ENCODE measurements around the gene CD28. TPM values are rescaled to one million over a fixed set of nuclear protein-coding genes. Genes with fewer than 3 reads are reported as not detected.
A peak's percentile ranks its signal among the peaks of the same experiment; 100 is the strongest.

Gene CD28
- total RNA-seq, 1 experiment from 2014 or later, result not detected

- Mint-ChIP-seq H3K4me3 (ENCODE audit: unreplicated experiment) (no peak overlapping the region), H3K36me3 (ENCODE audit: insufficient read depth, unreplicated experiment) (no peaks in the 10 kb centered on the region), H3K27ac (ENCODE audit: low read depth, unreplicated experiment) (peak overlapping the region; percentile 11), H3K27me3 (ENCODE audit: insufficient read depth, unreplicated experiment) (no peaks in the 10 kb centered on the region), H3K4me1 (ENCODE audit: insufficient read depth, unreplicated experiment) (peaks cover 18% of the 10 kb centered on the region), H3K9me3 (ENCODE audit: unreplicated experiment) (peaks cover 7% of the 10 kb centered on the region)
- POLR2A ChIA-PET, result interaction anchor here (0.9 to 2.4 kb wide), 2 partner anchors 9 to 10 kb away, joined by 3 to 5 read pairs; no protein-coding TSS in a partner anchor
- no peak for DNase-seq (ENCODE audit: unreplicated experiment)
- intact Hi-C loops (cut with micrococcal nuclease), result no loop called here
- TF ChIP-seq, protein P1, sequence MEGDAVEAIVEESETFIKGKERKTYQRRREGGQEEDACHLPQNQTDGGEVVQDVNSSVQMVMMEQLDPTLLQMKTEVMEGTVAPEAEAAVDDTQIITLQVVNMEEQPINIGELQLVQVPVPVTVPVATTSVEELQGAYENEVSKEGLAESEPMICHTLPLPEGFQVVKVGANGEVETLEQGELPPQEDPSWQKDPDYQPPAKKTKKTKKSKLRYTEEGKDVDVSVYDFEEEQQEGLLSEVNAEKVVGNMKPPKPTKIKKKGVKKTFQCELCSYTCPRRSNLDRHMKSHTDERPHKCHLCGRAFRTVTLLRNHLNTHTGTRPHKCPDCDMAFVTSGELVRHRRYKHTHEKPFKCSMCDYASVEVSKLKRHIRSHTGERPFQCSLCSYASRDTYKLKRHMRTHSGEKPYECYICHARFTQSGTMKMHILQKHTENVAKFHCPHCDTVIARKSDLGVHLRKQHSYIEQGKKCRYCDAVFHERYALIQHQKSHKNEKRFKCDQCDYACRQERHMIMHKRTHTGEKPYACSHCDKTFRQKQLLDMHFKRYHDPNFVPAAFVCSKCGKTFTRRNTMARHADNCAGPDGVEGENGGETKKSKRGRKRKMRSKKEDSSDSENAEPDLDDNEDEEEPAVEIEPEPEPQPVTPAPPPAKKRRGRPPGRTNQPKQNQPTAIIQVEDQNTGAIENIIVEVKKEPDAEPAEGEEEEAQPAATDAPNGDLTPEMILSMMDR (IDR thresholded peaks at IDR 0.05; ENCODE audit: unreplicated experiment), result no peak
- CTCF ChIA-PET, result interaction anchor here (0.9 to 2.2 kb wide), 4 partner anchors 10 to 269 kb away, joined by 3 to 5 read pairs (median 4); no protein-coding TSS in a partner anchor
- BruUV-seq (replicated peaks), result no TSS peak
Measured at GRCh38 chr2:203748331-203749126, 42.1 kb downstream of the CD28 start.

DNA sequence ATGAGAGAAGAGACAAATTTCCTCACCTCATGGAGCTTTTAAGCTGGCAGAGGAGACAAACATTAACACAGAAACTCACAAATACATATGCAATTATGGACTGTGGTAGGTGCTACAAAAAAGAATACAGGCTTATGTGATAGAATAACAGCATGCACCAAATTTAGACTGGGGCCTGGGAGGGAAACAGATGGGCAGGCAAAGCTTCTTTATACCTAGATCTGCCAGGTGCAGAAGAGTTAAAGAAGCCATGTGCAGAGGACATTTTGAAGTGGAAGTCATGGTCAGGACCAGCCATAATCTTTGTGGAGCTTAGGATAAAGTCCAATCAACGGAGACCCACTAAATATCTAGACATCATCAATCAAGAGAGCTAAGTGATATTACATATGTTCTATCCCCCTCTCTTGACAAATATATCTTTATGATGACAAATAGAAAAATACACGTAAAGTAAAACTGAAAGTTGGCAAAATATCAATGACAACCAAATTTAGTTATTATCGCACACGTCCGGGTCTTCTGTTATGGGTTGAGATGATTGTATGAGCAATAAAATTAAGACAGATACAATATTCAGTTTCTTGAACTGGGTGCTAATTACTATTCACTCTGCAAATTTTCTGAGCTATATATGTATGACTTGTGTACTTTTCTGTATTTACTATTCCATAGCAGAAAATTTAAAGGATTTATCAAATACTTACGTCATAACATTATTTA is 44.1 kb downstream of the CD28 start:
- H3K9me3 Mint-ChIP-seq (ENCODE audit: unreplicated experiment), result peaks cover 12% of the 10 kb centered on the region
- CTCF ChIA-PET, result interaction anchor here (0.7 to 1.4 kb wide), 3 partner anchors 10 to 99 kb away, joined by 3 to 5 read pairs (median 3); no protein-coding TSS in a partner anchor
- TF ChIP-seq, protein P1 (IDR thresholded peaks at IDR 0.05; ENCODE audit: unreplicated experiment), result no peak
- no peak overlapping the region for H3K27ac Mint-ChIP-seq (ENCODE audit: low read depth, unreplicated experiment)
- POLR2A ChIA-PET, result interaction anchor here (0.7 to 1.5 kb wide), 3 partner anchors 8 to 21 kb away, joined by 3 to 5 read pairs (median 3); no protein-coding TSS in a partner anchor
- H3K4me1 Mint-ChIP-seq (ENCODE audit: insufficient read depth, unreplicated experiment), result peaks cover 5% of the 10 kb centered on the region
- DNase-seq (ENCODE audit: unreplicated experiment), result no peak
- intact Hi-C loops (cut with micrococcal nuclease), result no loop called here
- no TSS peak for BruUV-seq (replicated peaks)
- no peaks in the 10 kb centered on the region for H3K36me3 Mint-ChIP-seq (ENCODE audit: insufficient read depth, unreplicated experiment)
- no peaks in the 10 kb centered on the region for H3K27me3 Mint-ChIP-seq (ENCODE audit: insufficient read depth, unreplicated experiment)
- no peak overlapping the region for H3K4me3 Mint-ChIP-seq (ENCODE audit: unreplicated experiment)

DNA sequence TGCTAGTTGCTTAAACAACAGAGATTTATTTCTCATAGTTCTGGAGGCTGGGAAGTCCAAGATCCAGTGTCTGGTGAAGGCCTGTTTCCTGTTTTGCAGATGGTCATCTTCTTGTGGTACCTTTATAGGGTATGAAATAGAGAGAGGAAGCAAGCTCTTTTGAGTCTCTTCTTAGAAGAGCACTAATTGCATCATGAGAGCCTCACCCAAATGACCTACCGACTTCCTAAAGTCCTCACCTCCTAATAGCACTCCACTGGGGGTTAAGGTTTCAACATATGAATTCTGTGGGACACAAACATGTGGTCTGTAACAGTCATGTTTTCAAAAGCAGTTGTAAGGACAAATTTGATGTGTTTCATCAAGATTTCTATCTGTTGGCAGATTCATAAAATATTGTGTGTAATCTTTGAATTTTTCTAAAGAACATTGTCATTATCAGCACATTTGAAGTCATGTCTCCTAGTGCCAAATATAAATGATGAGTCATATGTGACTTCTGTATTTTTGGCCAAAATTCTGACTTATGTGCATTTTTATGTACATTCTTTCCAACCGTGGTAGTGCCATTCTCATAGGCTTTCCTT is 45.3 kb downstream of the CD28 start:
- CTCF ChIA-PET, result no interaction called here
- intact Hi-C loops (cut with micrococcal nuclease), result no loop called here
- Mint-ChIP-seq H3K27me3 (ENCODE audit: insufficient read depth, unreplicated experiment) (no peaks in the 10 kb centered on the region), H3K4me3 (ENCODE audit: unreplicated experiment) (no peak overlapping the region), H3K9me3 (ENCODE audit: unreplicated experiment) (peaks cover 22% of the 10 kb centered on the region), H3K27ac (ENCODE audit: low read depth, unreplicated experiment) (no peak overlapping the region), H3K4me1 (ENCODE audit: insufficient read depth, unreplicated experiment) (peaks cover 5% of the 10 kb centered on the region), H3K36me3 (ENCODE audit: insufficient read depth, unreplicated experiment) (no peaks in the 10 kb centered on the region)
- POLR2A ChIA-PET, result interaction anchor here (0.6 kb wide), 1 partner anchor 38 kb away, joined by 3 read pairs; no protein-coding TSS in a partner anchor
- peak; percentile 27 for DNase-seq (ENCODE audit: unreplicated experiment)
- BruUV-seq (replicated peaks), result no TSS peak
- TF ChIP-seq, protein P1 (IDR thresholded peaks at IDR 0.05; ENCODE audit: unreplicated experiment), result no peak

DNA sequence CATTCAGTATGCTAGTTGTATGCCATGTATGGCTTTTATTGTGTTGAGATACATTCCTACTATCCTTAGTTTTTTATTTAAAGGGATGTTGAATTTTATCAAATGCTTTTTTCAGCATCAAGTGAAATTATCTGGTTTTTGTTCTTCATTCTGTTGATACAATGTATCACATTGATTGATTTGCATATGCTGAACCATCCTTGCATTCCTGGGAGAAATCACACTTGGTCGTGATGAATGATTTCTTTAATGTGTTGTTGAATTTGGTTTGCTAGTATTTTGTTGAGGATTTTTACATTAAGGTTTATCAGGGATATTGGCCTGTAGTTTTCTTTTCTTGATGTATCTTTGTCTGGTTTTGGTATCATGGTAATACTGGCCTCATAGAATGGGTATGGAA is 49.7 kb downstream of the CD28 start:
- no TSS peak for BruUV-seq (replicated peaks)
- H3K36me3 Mint-ChIP-seq (ENCODE audit: insufficient read depth, unreplicated experiment), result no peaks in the 10 kb centered on the region
- H3K27me3 Mint-ChIP-seq (ENCODE audit: insufficient read depth, unreplicated experiment), result no peaks in the 10 kb centered on the region
- intact Hi-C loops (cut with micrococcal nuclease), result no loop called here
- TF ChIP-seq, protein P1 (IDR thresholded peaks at IDR 0.05; ENCODE audit: unreplicated experiment), result no peak
- DNase-seq (ENCODE audit: unreplicated experiment), result no peak
- ChIA-PET POLR2A (no interaction called here), CTCF (no interaction called here)
- no peak overlapping the region for H3K4me3 Mint-ChIP-seq (ENCODE audit: unreplicated experiment)
- no peak overlapping the region for H3K27ac Mint-ChIP-seq (ENCODE audit: low read depth, unreplicated experiment)
- peaks cover 27% of the 10 kb centered on the region for H3K9me3 Mint-ChIP-seq (ENCODE audit: unreplicated experiment)
- peaks cover 33% of the 10 kb centered on the region for H3K4me1 Mint-ChIP-seq (ENCODE audit: insufficient read depth, unreplicated experiment)
